Naive thymus-derived CD4-positive, alpha-beta T cell (primary cell): ENCODE data around the gene STAP2. TPM values are rescaled to one million over a fixed set of nuclear protein-coding genes. Genes with fewer than 3 reads are reported as not detected.
A peak's percentile ranks its signal among the peaks of the same experiment; 100 is the strongest.

Experiments used
- ATAC-seq: fragments of 150-1000 bp; cut with Tn5 transposase; 2 replicates; pipeline ENCODE4 v1.10.0; 2021; ENCODE audit warnings: mild to moderate bottlenecking, moderate library complexity
- CTCF ChIA-PET: fragments of 350-600 bp; sonication (Branson Sonifier 250); formaldehyde crosslinking; loops from one replicate; lab custom pipeline; 2021; ENCODE audit warnings: antibody characterized with exemption; lab: Charles Lee
- POLR2A ChIA-PET: fragments of 350-600 bp; sonication (Branson Sonifier 250); formaldehyde crosslinking; loops from one replicate; lab custom pipeline; 2021; ENCODE audit warnings: antibody characterized with exemption, inconsistent platforms; lab: Charles Lee
- DNase-seq, 9 donors: peaks; one replicate each; pipeline versions ENCODE4 v3.0.0 to v3.0.0-alpha.2; 2020 to 2022; ENCODE audit warnings: mixed read lengths in 1 of 9
- H3K27ac ChIP-seq: one replicate; pipeline ENCODE4 v1.7.0; 2013; ENCODE audit warnings: mild to moderate bottlenecking, low read depth, low read length, moderate library complexity
- H3K27me3 ChIP-seq, 2 donors: one replicate each; pipeline ENCODE4 v1.7.0; 2013; ENCODE audit warnings: low read length in 2 of 2, mild to moderate bottlenecking in 2 of 2, moderate library complexity in 2 of 2; ENCODE audit not compliant: control insufficient read depth in 2 of 2, insufficient read depth in 2 of 2
- H3K36me3 ChIP-seq, 3 experiments: 1 replicate in 2 of 3; 2 replicates in 1 of 3; pipeline ENCODE4 v1.7.0; 2013; ENCODE audit warnings: low read length in 3 of 3, mild to moderate bottlenecking in 3 of 3, moderate library complexity in 1 of 3; ENCODE audit not compliant: insufficient read depth in 3 of 3, control insufficient read depth in 2 of 3
- H3K4me1 ChIP-seq, 2 donors: one replicate each; pipeline ENCODE4 v1.7.0; 2013; ENCODE audit warnings: low read length in 2 of 2, mild to moderate bottlenecking in 2 of 2, moderate library complexity in 1 of 2; ENCODE audit not compliant: control insufficient read depth in 2 of 2, insufficient read depth in 2 of 2
- H3K4me3 ChIP-seq: 2 replicates; pipeline ENCODE4 v1.7.0; 2013; ENCODE audit warnings: mild to moderate bottlenecking, low read length
- H3K9me3 ChIP-seq, 3 experiments: 1 replicate in 2 of 3; 2 replicates in 1 of 3; pipeline ENCODE4 v1.7.0; 2013; ENCODE audit warnings: low read length in 3 of 3; ENCODE audit not compliant: control insufficient read depth in 2 of 3
- H3K27ac Mint-ChIP-seq, 9 donors: one replicate each; pipeline ENCODE4 v1.8.0; 2020 to 2022; ENCODE audit warnings: mixed read lengths in 9 of 9, mild to moderate bottlenecking in 8 of 9, moderate library complexity in 5 of 9, inconsistent platforms in 2 of 9
- H3K27me3 Mint-ChIP-seq, 5 donors: one replicate each; pipeline ENCODE4 v1.8.0; 2021 to 2022; ENCODE audit warnings: mixed read lengths in 5 of 5, mild to moderate bottlenecking in 1 of 5
- H3K36me3 Mint-ChIP-seq, 5 donors: one replicate each; pipeline ENCODE4 v1.8.0; 2020 to 2022; ENCODE audit warnings: mixed read lengths in 5 of 5, mild to moderate bottlenecking in 3 of 5, inconsistent platforms in 1 of 5
- H3K4me1 Mint-ChIP-seq, 7 donors: one replicate each; pipeline ENCODE4 v1.8.0; 2020 to 2022; ENCODE audit warnings: mixed read lengths in 7 of 7, mild to moderate bottlenecking in 3 of 7, inconsistent platforms in 1 of 7
- H3K4me3 Mint-ChIP-seq, 10 donors: one replicate each; pipeline ENCODE4 v1.8.0; 2020 to 2022; ENCODE audit warnings: mild to moderate bottlenecking in 10 of 10, mixed read lengths in 10 of 10, moderate library complexity in 6 of 10, inconsistent platforms in 2 of 10
- H3K9me3 Mint-ChIP-seq, 11 donors: one replicate each; pipeline ENCODE4 v1.8.0; 2020 to 2022; ENCODE audit warnings: mixed read lengths in 11 of 11, mild to moderate bottlenecking in 4 of 11, inconsistent platforms in 1 of 11, moderate library complexity in 1 of 11
- intact Hi-C, 2 donors: fragments of 100-400 bp; cut with micrococcal nuclease; formaldehyde crosslinking; loops; one replicate each; pipeline ENCODE4 v1.15.1; 2023
- polyA plus RNA-seq, 2 donors: library from polyadenylated mRNA; unstranded; fragments of 300-500 nt; fragmentation: Illumina TruSeq; gene quantifications; one replicate each; pipeline ENCODE4 v1.2.3, GENCODE V29; 2021
- total RNA-seq, 6 experiments: library from RNA in 5 of 6; stranded (reverse) in 5 of 6; gene quantifications; 1 replicate in 5 of 6; 2 replicates in 1 of 6; pipeline ENCODE4 v1.2.3 and lab custom pipeline; 2021 to 2026

The STAP2 gene
- total and polyA plus RNA-seq, 7 experiments from 2014 or later, result 2.4 to 11.8 (median 4.5) TPM

DNA sequence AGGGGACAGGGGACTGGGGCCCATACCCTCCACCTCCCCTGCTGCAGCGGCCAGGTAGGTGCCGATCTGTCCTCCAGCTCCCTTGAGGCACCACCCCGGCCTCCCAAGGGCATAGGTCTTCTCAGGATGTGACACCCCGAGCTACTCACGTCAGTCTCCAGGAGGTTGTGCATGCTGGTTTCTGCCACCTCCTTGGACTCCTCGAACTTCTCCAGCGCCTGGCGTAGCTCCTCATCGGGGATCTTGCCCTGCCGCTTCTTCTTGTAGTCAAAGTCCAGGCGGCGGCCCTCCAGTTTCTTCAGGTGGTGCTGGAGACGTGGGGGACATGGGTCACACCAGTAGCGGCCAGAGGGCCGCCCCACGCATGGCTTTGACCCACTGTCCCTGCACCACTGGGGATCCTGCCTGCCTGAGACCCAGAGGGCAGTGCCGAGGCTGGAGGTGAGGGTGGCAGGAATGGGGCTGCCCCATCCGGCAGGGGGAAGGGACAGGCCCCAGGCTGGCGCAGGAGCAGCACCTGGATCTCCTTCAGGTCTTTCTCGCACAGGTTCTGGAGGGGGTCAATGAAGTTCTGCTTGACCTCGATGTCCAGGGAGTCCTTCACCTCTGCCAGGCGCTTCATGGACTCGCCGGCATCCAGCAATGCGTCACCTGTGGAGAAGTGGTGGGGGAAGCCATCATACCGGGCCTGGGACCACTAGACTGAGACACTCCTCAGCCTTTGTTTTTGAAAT, 25.1 kb upstream of the STAP2 start:
- peaks cover 0 to 93% (median 5%) of the 10 kb centered on the region in 3 experiments for H3K36me3 ChIP-seq
- H3K27me3 ChIP-seq, result no peaks in the 10 kb centered on the region
- intact Hi-C loops, result no loop called here
- Mint-ChIP-seq H3K27me3 (no peaks in the 10 kb centered on the region), H3K4me1 (peaks cover 7 to 24% (median 10%) of the 10 kb centered on the region in 7 donors), H3K36me3 (peaks cover 0 to 10% (median 3%) of the 10 kb centered on the region in 5 donors), H3K9me3 (no peaks in the 10 kb centered on the region), H3K27ac (no peak overlapping the region), H3K4me3 (no peak overlapping the region)
- POLR2A ChIA-PET, result interaction anchor here (0.8 kb wide), 1 partner anchor 38 kb away, joined by 3 read pairs; no protein-coding TSS in a partner anchor
- H3K4me3 ChIP-seq, result no peak overlapping the region
- no peak overlapping the region for H3K27ac ChIP-seq
- CTCF ChIA-PET, result interaction anchor here (0.5 to 2.8 kb wide), 4 partner anchors 11 to 97 kb away, joined by 3 to 9 read pairs (median 4); partner anchors contain the start of gene SH3GL1
- no peak for DNase-seq
- ATAC-seq, result no peak
- H3K4me1 ChIP-seq, result peaks cover 5 to 8% of the 10 kb centered on the region in 2 donors
- no peaks in the 10 kb centered on the region for H3K9me3 ChIP-seq

DNA sequence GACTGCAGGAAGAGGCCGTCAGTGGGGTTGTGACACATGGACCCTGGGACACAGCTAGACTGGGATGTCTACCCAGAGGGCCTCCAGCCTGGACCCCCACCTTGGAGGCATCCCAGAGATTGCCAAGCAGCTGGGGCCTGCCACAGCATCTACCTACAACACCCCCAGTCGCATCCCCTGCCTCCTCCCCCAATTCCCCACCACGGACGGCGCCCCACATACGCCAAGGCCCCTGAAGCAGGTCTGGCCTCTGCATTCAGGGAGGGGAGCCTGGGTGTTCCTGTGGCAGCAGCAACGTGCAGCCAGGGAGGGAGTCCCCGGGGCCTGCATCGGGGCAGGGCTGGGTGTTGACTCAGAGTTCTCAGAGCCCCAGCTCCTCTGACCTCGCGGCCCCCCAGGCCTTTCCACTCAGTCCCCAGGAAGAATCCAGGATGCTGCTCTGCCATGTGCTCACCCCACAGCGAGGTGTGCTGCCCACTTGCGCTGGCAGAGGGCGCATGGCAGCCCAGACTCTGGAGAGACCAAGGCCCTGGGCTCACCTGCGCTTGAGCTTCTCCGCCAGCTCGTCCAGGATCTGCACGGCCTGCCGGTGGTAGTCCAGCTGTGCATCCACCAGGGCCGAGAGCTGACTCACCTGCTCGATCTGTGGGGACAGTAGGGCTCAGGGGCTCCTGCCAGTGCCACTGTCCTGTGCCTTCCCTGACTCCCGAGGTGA, 24.4 kb upstream of the STAP2 start:
- H3K4me1 ChIP-seq, result peaks cover 0 to under 1% of the 10 kb centered on the region in 2 donors
- H3K9me3 ChIP-seq, result no peaks in the 10 kb centered on the region
- ChIA-PET CTCF (interaction anchor here (0.5 to 2.8 kb wide), 4 partner anchors 10 to 375 kb away, joined by 3 to 9 read pairs (median 4); partner anchors contain the start of gene SH3GL1), POLR2A (interaction anchor here (0.8 kb wide), 1 partner anchor 39 kb away, joined by 3 read pairs; no protein-coding TSS in a partner anchor)
- no peak for ATAC-seq
- peaks cover 0 to 10% (median 3%) of the 10 kb centered on the region in 5 donors for H3K36me3 Mint-ChIP-seq
- H3K27ac ChIP-seq, result no peak overlapping the region
- peak overlapping the region in 1 of 9 donors; percentile 36 for H3K27ac Mint-ChIP-seq
- DNase-seq, result no peak
- H3K4me3 Mint-ChIP-seq, result no peak overlapping the region
- peaks cover 0 to 94% (median 5%) of the 10 kb centered on the region in 3 experiments for H3K36me3 ChIP-seq
- intact Hi-C loops, result no loop called here
- no peaks in the 10 kb centered on the region for H3K27me3 ChIP-seq
- no peaks in the 10 kb centered on the region for H3K9me3 Mint-ChIP-seq
- H3K27me3 Mint-ChIP-seq, result no peaks in the 10 kb centered on the region
- H3K4me1 Mint-ChIP-seq, result peaks cover 3 to 17% (median 5%) of the 10 kb centered on the region in 7 donors
- no peak overlapping the region for H3K4me3 ChIP-seq

DNA sequence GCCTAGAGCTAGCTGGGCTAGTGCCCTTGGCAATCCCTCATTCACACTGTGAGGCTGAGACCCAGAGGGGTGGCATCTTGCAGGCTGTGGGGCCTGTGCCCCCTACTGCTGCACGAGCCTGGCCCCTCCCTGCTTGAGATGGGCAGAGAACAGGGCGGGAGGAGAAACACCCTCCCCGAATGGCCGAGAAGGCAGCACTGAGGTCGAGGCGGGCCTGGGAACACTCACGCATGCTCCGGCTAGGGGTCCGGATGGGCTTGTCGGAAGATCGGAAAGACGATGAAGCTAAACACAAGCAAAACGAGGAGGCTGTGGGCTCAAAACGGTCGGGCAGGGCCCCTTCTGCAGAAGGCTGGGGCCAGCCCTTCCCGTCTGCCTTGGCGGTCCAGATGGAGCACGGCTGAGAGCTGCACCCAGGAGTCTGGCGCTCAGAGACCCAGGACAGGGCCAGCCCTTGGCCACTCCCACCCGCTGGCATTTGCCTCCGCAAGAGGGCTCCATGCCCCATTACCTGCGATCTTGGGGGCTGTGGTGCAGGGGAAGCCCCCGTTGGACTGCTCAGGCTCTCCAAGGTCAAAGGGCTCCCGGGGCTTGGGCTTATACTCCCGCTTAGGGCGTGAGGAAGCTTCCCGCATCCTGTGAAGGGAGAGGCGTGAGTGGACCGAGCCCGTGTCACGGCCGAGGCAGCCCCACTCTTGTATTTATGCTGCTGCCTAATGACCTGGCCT, 23.6 kb upstream of the STAP2 start:
- Mint-ChIP-seq H3K36me3 (peaks cover 0 to 10% (median 3%) of the 10 kb centered on the region in 5 donors), H3K27me3 (no peaks in the 10 kb centered on the region), H3K4me1 (peaks cover 0 to 10% (median 2%) of the 10 kb centered on the region in 7 donors), H3K4me3 (no peak overlapping the region), H3K27ac (peak overlapping the region in 2 of 9 donors; percentile 23 to 36), H3K9me3 (no peaks in the 10 kb centered on the region)
- peaks cover 0 to 88% (median 5%) of the 10 kb centered on the region in 3 experiments for H3K36me3 ChIP-seq
- H3K27me3 ChIP-seq, result no peaks in the 10 kb centered on the region
- intact Hi-C loops, result no loop called here
- ATAC-seq (no peak), DNase-seq (no peak)
- no peaks in the 10 kb centered on the region for H3K9me3 ChIP-seq
- H3K4me3 ChIP-seq, result no peak overlapping the region
- ChIA-PET POLR2A (no interaction called here), CTCF (interaction anchor here (1.3 to 2.8 kb wide), 2 partner anchors 10 to 38 kb away, joined by 4 to 9 read pairs; partner anchors contain the start of gene SH3GL1)
- no peak overlapping the region for H3K27ac ChIP-seq
- H3K4me1 ChIP-seq, result no peaks in the 10 kb centered on the region

DNA sequence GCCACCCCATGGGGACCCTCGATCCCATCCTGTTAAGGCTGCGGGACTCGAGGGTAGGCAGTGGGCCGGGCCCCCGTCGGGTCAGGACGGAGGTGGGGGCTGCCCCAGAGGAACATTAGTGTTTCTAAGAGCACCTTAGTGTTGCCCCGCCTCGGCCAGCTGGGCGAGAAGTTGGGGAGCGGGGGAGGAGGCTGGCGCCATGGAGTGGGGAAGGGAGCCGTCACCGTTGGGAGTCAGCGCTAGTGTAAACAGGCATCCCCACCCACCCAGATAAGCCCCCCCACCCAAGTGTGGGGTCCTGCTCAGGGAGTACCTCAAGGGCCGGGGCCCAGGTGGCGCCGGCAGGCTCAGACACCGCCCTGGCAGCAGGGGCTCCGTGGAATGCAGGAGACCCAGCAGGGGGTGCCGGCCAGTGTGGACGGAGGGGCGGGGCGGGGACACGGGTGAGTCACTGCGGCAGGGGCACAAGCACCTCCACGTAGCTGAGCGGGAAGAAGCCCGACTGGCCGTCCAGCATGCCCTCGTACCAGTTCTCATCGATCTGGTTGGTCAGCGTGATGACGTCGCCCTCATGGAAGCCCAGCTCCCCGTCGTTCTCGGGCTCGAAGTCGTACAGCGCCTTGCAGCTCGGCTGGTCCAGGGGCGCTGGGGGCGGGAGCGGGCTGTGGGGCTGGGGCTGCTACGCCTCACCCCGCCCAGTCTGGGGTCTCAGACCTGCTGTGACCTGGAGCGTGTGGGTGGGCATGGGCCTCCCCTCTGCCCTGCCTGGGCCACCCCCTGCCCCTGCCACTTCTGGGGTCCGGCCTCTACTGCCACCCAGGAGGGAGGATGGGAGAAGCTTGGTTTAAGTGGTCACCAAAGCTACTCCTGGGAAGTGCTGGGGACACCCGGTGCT, 22.8 kb upstream of the STAP2 start:
- Histone ChIP-seq H3K4me1 (no peaks in the 10 kb centered on the region), H3K27me3 (no peaks in the 10 kb centered on the region), H3K9me3 (no peaks in the 10 kb centered on the region), H3K27ac (no peak overlapping the region), H3K36me3 (peaks cover 0 to 80% (median 5%) of the 10 kb centered on the region in 3 experiments), H3K4me3 (no peak overlapping the region)
- ATAC-seq, result no peak
- no peak overlapping the region for H3K4me3 Mint-ChIP-seq
- no peak for DNase-seq
- H3K4me1 Mint-ChIP-seq, result peaks cover 0 to 4% (median 0%) of the 10 kb centered on the region in 7 donors
- H3K9me3 Mint-ChIP-seq, result no peaks in the 10 kb centered on the region
- intact Hi-C loops, result no loop called here
- no peak overlapping the region for H3K27ac Mint-ChIP-seq
- ChIA-PET CTCF (interaction anchor here (2.8 kb wide), 1 partner anchor 9 kb away, joined by 9 read pairs; no protein-coding TSS in a partner anchor), POLR2A (no interaction called here)
- H3K27me3 Mint-ChIP-seq, result no peaks in the 10 kb centered on the region
- H3K36me3 Mint-ChIP-seq, result peaks cover 0 to 10% (median 3%) of the 10 kb centered on the region in 5 donors

DNA sequence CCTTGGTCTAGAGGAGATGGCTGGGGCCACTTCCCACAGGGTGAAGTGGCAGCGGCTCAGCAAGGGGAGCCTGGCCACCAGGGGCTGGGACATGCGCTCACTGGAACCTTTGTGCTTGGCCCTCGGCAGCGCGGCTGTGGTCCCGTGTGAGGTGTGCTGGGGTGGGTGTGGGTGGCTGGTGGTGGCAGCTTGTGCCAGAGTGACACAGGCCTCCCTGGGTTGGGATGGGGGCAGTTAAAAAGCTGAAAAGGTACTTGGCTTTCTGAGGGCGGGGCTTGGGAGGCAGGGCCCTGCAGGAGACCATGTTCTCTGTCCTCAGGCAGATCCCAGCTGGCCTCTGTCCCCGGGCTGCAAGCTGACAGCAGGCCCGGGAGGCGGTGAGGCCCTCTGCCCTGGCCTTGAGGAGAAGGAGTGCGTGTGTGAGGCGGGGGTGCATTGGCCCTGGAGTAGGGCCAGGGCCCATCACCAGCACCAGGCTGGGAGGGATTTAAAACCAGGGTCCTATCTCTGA, 22.1 kb upstream of the STAP2 start:
- ATAC-seq, result no peak

More for the DNA sequence above, 22.1 kb upstream of the STAP2 start:
- H3K36me3 ChIP-seq, result peaks cover 0 to 73% (median 5%) of the 10 kb centered on the region in 3 experiments
- H3K27ac Mint-ChIP-seq, result peak overlapping the region in 1 of 9 donors; percentile 48
- H3K27me3 Mint-ChIP-seq, result no peaks in the 10 kb centered on the region
- H3K36me3 Mint-ChIP-seq, result peaks cover 0 to 10% (median 3%) of the 10 kb centered on the region in 5 donors
- H3K9me3 ChIP-seq, result no peaks in the 10 kb centered on the region
- CTCF ChIA-PET, result no interaction called here
- no peaks in the 10 kb centered on the region for H3K4me1 ChIP-seq
- peaks cover 0 to 3% (median 0%) of the 10 kb centered on the region in 7 donors for H3K4me1 Mint-ChIP-seq
- H3K4me3 Mint-ChIP-seq, result no peak overlapping the region
- no peaks in the 10 kb centered on the region for H3K27me3 ChIP-seq
- H3K27ac ChIP-seq, result no peak overlapping the region
- no peak for DNase-seq
- no peaks in the 10 kb centered on the region for H3K9me3 Mint-ChIP-seq
- POLR2A ChIA-PET, result no interaction called here
- intact Hi-C loops, result no loop called here
- H3K4me3 ChIP-seq, result no peak overlapping the region
